GM11168 (cell line): ENCODE data around the gene HS3ST5.
"Not testable (repeated sequence)": the region's sequence is repeated elsewhere in the genome, so short reads cannot be mapped to it uniquely, and the experiment has no call there.

Source experiments
- in situ Hi-C: fragments of 300-500 bp; cut with MboI; formaldehyde crosslinking; loops from one replicate; pipeline ENCODE4 v1.12.0; 2022; ENCODE audit warnings: low sequenced_read_pairs; ENCODE audit not compliant: unreplicated experiment

HS3ST5 gene

DNA sequence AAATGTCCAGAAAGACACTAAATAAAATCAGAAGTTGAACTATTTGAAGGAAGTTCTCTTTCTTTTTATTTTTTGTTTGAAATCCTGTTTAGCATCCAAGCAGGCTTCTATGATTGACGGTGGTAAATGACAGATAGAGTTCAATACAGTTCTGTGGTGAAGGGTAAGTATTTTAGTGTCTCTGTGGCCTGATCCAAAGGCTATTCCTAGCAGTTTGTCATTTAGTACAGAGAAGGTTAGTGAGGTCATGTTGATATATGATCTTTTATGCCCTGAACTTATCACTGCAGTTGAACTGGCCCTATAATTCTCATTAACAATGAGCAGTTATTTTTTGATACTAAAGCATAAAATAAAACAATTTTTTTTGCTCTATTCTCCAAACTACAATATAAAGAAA, 227.2 kb downstream of the HS3ST5 start:
- in situ Hi-C loops: no loop called here

DNA sequence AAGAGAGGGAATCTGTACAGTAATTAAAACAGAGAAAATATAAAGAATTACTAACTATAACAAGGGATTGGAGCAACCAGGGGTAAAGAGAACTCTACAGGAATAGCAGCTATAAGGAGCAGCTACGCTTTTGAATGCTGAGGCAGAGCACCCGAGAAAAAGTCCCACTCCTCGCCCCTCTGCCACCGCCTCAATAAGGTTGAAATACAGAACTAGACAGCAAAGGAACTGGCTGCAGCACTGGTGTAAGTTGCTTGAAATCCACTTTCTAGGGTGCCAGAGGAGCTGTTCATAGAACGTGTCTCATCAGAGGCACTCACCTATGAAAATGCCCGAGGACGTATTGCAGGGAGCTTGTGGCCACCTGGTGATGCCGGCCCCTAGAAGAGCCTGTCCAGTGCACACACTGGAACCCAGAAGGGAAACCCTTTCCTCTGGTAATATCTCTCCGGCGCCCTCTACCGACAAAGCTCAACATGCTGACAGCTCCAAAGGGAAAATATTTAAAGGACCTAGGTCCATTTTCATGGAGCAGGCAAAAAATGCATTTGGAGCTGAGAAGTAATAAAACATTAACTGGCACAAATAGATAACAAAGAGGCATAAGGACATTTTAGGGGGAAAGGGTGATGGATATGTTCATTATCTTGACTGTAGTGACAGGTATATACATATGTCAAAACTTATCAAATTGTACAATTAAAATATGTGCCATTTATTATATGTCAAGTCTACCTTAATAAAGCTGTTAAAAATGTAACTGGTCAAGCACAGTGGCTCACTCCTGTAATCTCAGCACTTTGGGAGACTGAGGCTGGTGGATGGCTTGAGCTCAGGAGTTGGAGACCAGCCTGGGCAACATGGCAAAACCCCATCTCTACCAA, 234.5 kb downstream of the HS3ST5 start:
- in situ Hi-C loops: no loop called here

DNA sequence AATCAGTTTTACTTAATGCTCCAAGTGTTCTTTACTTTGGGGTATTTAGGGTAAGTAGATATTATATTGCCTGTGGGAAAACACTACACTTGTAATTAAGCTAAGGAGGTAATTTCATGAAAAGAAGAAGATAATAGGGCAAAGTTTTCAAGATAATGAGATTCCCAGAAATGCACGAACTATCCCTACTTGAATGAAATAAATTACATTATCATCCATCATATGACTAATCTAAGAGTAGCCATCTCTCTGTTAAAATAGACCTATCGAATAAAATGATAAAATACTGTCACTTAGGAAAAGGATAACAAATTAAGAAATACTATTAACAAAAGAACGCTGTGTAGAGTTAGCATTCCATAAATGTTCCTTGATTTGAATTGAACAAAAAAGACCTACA, 236.8 kb downstream of the HS3ST5 start:
- in situ Hi-C loops: no loop called here

GRCh38 chr6:114101255-114101654, 241.6 kb downstream of the HS3ST5 start:
- in situ Hi-C loops: no loop called here

DNA sequence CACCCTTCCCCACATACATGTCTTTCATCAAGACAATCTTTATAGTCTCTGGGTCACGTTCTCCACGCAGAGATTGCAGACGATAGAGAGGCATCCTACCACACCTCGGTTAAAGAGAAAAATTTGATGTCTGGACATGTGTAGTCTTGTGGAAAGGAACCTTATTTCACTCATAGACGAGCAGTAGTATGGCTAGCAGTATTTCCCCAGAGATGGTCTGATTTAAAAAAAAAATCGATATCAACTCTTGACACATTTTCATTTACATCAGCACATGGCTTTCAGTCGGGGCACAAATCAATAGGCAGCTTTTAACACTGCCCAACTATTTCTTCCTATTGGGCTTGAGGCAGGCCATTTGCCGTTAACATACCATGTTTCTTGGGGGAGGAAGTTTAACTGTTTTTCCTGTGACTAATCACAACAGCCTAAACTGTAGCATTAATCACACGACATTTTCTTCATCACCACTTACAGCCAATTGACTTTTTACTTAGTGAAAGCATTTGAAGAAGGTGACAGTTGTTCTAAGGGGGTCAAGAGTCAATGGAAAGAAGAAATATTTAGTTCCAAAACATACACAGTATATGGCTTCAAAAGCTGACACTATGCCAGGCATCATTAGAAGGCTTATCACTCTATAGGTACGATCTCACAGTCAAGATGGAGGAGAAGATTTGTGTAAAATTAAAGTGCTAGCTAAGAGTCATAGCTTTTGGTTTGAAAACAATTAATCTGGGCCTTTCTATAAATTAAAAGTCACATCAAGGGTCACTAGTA, 242.4 kb downstream of the HS3ST5 start:
- in situ Hi-C loops: no loop called here

DNA sequence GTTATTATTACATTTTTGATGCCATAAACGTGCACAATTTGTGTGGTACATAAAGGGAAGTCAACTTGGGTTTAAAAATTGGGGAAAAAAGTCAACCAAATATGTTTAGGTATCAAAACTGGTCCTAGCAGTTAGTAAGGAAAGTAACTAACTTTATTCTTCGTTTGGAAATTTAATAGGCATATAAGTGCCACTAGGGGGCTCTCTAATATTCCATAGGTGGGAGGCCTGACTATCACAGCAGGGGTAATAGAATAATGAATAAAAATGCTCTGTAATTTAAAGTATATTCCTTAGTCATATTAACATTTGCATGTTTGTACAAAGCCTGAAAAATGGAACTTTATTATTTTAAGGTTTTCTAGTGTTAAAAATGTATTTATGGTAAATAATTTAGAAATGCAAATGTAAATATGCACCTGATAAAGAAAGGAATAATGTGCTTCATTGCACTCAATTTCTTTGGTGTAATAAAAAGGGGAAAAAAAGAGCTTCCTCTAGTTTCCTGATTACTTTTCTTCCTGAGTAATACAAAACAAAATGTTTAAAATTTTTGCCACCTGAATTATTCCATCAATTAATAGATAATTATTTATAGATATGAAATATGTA, 246.2 kb downstream of the HS3ST5 start:
- in situ Hi-C loops: no loop called here

GRCh38 chr6:114092943-114093342, 249.9 kb downstream of the HS3ST5 start:
- in situ Hi-C loops: no loop called here

- in situ Hi-C loops: no loop called here
These were observed 252.2 kb downstream of the HS3ST5 start for GRCh38 chr6:114090626-114091025.

DNA sequence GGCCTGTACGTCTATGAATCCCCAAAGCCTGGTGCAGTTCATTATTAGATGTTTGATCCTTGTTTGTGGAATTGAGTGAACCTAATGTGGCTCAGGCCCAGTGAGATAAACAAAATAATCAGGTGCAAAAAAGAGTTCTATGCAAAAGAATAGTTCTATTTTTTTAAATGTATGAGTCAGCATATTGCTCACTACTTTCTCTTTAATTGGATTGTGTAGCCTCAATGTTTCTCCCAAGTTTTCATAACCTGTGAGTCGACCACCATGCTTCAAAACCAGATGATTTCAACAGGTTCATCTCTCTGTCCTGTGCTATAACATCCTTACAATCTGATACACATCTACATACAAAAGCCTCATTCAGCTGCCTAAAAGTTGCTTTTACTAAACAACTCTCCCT, 255.3 kb downstream of the HS3ST5 start:
- in situ Hi-C loops: no loop called here

GRCh38 chr6:114085211-114085610, 257.6 kb downstream of the HS3ST5 start:
- in situ Hi-C loops: no loop called here

DNA sequence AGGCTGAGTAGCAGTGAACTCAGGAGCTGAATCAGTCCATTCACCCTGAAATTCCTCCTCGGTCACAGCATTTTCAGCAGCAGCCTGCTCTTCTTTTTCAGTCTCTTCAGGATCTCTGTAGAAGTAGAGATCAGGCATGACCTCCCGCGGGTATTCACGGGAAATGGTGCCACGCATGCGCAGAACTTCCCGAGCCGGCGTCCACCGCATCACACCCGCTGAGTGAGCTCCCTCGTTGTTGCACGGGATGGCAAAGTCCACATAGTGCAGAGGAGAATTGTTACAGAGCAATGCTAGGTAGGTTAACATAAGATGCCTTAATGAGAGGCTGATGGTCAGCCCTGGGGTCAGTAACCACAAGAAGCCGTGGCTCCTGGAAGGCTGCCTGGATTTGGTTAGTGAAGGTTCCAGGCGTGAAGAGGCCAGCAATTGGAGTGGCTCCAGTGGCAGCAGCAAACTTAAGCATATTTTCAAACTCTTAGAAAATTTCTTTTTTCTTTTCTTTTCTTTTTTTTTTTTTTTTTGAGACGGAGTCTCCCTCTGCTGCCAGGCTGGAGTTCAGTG, 258.4 kb downstream of the HS3ST5 start:
- in situ Hi-C loops: no loop called here

DNA sequence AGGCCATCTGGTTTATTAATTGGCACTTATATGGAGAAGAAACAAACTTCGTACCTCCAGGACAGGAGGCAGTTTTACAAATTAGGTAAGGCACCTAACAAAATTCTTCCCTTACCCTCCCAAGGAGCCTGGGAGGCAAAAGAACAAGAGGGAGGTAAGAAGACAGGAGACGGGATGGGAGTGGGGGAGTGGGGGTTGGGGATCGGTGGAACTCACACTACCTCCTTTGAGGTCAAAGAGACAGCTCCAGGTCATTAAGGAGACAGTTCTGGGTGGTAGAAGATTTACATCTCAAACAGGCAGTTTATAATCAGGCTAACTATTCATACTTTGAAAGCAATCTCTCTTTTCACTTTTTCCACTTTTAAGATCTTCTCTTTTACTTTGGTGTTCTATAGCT, 259.6 kb downstream of the HS3ST5 start:
- in situ Hi-C loops: no loop called here

GRCh38 chr6:114081730-114082129, 261.1 kb downstream of the HS3ST5 start:
- in situ Hi-C loops: no loop called here

- in situ Hi-C loops: no loop called here
These were observed 261.8 kb downstream of the HS3ST5 start for GRCh38 chr6:114080891-114081510.

DNA sequence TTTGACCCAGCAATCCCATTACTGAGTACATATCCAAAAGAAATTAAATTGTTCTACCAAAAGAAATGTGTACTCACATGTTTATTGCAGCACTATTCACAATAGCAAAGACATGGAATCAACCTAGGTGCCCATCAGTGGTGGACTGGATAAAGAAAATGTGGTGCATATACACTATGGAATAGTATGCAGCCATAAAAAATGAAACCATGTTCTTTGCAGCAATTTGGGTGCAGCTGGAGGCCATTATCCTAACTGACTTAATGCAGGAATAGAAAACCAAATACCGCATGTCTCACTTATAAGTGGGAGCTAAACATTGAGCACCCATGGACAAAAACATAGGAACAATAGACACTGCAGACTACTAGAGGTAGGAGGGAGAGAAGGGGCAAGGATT, 262.4 kb downstream of the HS3ST5 start:
- in situ Hi-C loops: not testable (repeated sequence)

GRCh38 chr6:114075777-114076176, 267.0 kb downstream of the HS3ST5 start:
- in situ Hi-C loops: no loop called here

DNA sequence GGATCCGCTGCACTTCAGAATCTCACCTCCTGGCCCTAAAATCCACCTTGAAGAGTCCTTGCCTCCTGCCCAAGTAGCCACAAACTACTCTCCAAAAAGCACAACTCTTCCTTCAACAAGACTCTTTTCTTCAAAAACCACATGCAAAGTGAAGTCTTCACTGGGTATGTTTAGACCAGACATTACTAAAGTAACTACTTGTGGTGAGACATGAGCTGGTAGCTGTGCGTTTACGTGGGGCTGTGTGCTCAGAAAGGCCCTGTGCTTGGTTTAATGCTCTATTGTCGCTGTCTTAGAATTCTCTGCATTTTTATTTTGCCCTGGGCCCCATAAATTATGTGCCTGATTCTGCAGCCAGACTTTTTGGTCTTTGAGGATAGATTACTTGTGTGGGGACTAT, 267.5 kb downstream of the HS3ST5 start:
- in situ Hi-C loops: no loop called here

DNA sequence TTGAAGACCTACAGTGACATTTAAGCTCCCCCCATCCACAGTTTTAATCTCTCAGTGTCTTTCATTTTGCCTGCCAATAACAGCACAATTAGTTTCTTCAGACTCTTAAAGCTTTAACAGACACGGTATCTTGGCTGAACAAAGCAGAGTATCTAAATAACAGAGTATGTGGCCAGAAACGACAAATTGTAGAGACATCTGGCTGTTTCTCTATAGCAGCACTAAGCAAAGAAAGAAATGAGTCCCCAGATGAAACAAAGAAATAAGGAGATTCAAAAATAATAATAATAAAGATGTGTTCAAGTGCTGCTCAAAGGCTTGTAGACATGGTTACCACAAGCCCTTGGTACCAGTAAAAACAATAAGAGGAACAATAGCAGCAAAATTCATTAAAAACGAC, 274.1 kb downstream of the HS3ST5 start:
- in situ Hi-C loops: no loop called here

GRCh38 chr6:114068116-114068515, 274.7 kb downstream of the HS3ST5 start:
- in situ Hi-C loops: no loop called here

- in situ Hi-C loops: no loop called here
These were observed 278.0 kb downstream of the HS3ST5 start for GRCh38 chr6:114064862-114065261.
